Muscle layer of duodenum (tissue), 2 donors: ENCODE results near the gene GCHFR.

Experiments used
- H3K27ac ChIP-seq: one replicate; pipeline ENCODE4 v1.7.0; 2013; ENCODE audit warnings: mild to moderate bottlenecking, low read length
- H3K27me3 ChIP-seq: one replicate; pipeline ENCODE4 v1.7.0; 2013; ENCODE audit warnings: low read depth, mild to moderate bottlenecking, control low read depth, low read length
- H3K36me3 ChIP-seq, 2 donors: one replicate each; pipeline ENCODE4 v1.7.0; 2013; ENCODE audit warnings: low read length in 2 of 2, control low read depth in 1 of 2, mild to moderate bottlenecking in 1 of 2; ENCODE audit not compliant: insufficient read depth in 2 of 2, control insufficient read depth in 1 of 2
- H3K4me1 ChIP-seq, 2 donors: one replicate each; pipeline ENCODE4 v1.7.0; 2013; ENCODE audit warnings: low read length in 2 of 2, mild to moderate bottlenecking in 2 of 2, control low read depth in 1 of 2, moderate library complexity in 1 of 2; ENCODE audit not compliant: insufficient read depth in 2 of 2, control insufficient read depth in 1 of 2
- H3K4me3 ChIP-seq, 2 donors: one replicate each; pipeline ENCODE4 v1.7.0; 2013; ENCODE audit warnings: low read length in 2 of 2, low read depth in 1 of 2, mild to moderate bottlenecking in 1 of 2
- H3K9me3 ChIP-seq, 2 donors: one replicate each; pipeline ENCODE4 v1.7.0; 2013; ENCODE audit warnings: low read length in 2 of 2, control low read depth in 1 of 2, mild to moderate bottlenecking in 1 of 2; ENCODE audit not compliant: control insufficient read depth in 1 of 2
- donor health status: healthy.

GCHFR gene

GRCh38 chr15:40769274-40770146 is 5.6 kb downstream of the GCHFR start, which contains the start of gene C15orf62:
TSS of gene C15orf62 (plus strand) at chr15:40769980. CDS start at chr15:40770496, 516 bp downstream.
- Histone ChIP-seq H3K4me1 (peaks cover 0 to 4% of the 10 kb centered on the region in 2 donors), H3K4me3 (no peak within 1 kb of the TSS), H3K27ac (peak within 1 kb of the TSS; percentile 45), H3K36me3 (peaks cover 14 to 55% of the 10 kb centered on the region in 2 donors), H3K27me3 (no peaks in the 10 kb centered on the region), H3K9me3 (no peaks in the 10 kb centered on the region)

- Histone ChIP-seq H3K4me1 (no peaks in the 10 kb centered on the region), H3K27me3 (no peaks in the 10 kb centered on the region), H3K27ac (peak overlapping the region; percentile 45), H3K9me3 (no peaks in the 10 kb centered on the region), H3K4me3 (no peak overlapping the region), H3K36me3 (peaks cover 21 to 62% of the 10 kb centered on the region in 2 donors)
These were observed 6.4 kb downstream of the GCHFR start for GRCh38 chr15:40770147-40770721.

- Histone ChIP-seq H3K27me3 (no peaks in the 10 kb centered on the region), H3K9me3 (no peaks in the 10 kb centered on the region), H3K4me1 (no peaks in the 10 kb centered on the region), H3K36me3 (peaks cover 30 to 72% of the 10 kb centered on the region in 2 donors), H3K4me3 (no peak overlapping the region), H3K27ac (no peak overlapping the region)
These were observed 7.4 kb downstream of the GCHFR start for GRCh38 chr15:40771242-40771641.

- H3K36me3 ChIP-seq: peaks cover 37 to 79% of the 10 kb centered on the region in 2 donors
- H3K27me3 ChIP-seq: no peaks in the 10 kb centered on the region
- no peak overlapping the region for H3K27ac ChIP-seq
- no peaks in the 10 kb centered on the region for H3K9me3 ChIP-seq
- no peak overlapping the region for H3K4me3 ChIP-seq
- no peaks in the 10 kb centered on the region for H3K4me1 ChIP-seq
These were observed 8.1 kb downstream of the GCHFR start for GRCh38 chr15:40772014-40772413.

- Histone ChIP-seq H3K4me1 (no peaks in the 10 kb centered on the region), H3K9me3 (no peaks in the 10 kb centered on the region), H3K4me3 (no peak overlapping the region), H3K27me3 (no peaks in the 10 kb centered on the region), H3K36me3 (peaks cover 41 to 73% of the 10 kb centered on the region in 2 donors), H3K27ac (no peak overlapping the region)
These were observed 9.6 kb downstream of the GCHFR start for GRCh38 chr15:40773496-40773895.

GRCh38 chr15:40773902-40774301 is 10.0 kb downstream of the GCHFR start:
- H3K27ac ChIP-seq: no peak overlapping the region
- no peaks in the 10 kb centered on the region for H3K27me3 ChIP-seq
- H3K4me3 ChIP-seq: no peak overlapping the region
- no peaks in the 10 kb centered on the region for H3K9me3 ChIP-seq
- peaks cover 41 to 74% of the 10 kb centered on the region in 2 donors for H3K36me3 ChIP-seq
- no peaks in the 10 kb centered on the region for H3K4me1 ChIP-seq

- H3K4me3 ChIP-seq: no peak overlapping the region
- no peaks in the 10 kb centered on the region for H3K4me1 ChIP-seq
- H3K9me3 ChIP-seq: no peaks in the 10 kb centered on the region
- H3K27me3 ChIP-seq: no peaks in the 10 kb centered on the region
- no peak overlapping the region for H3K27ac ChIP-seq
- peaks cover 52 to 83% of the 10 kb centered on the region in 2 donors for H3K36me3 ChIP-seq
These were observed 11.1 kb downstream of the GCHFR start for GRCh38 chr15:40775007-40775406.

- no peaks in the 10 kb centered on the region for H3K4me1 ChIP-seq
- H3K27ac ChIP-seq: no peak overlapping the region
- H3K36me3 ChIP-seq: peaks cover 52 to 79% of the 10 kb centered on the region in 2 donors
- H3K27me3 ChIP-seq: no peaks in the 10 kb centered on the region
- H3K9me3 ChIP-seq: no peaks in the 10 kb centered on the region
- no peak overlapping the region for H3K4me3 ChIP-seq
These were observed 12.1 kb downstream of the GCHFR start for GRCh38 chr15:40775740-40776536.

GRCh38 chr15:40776537-40777141 is 12.8 kb downstream of the GCHFR start:
- Histone ChIP-seq H3K4me3 (no peak overlapping the region), H3K27ac (no peak overlapping the region), H3K9me3 (no peaks in the 10 kb centered on the region), H3K27me3 (no peaks in the 10 kb centered on the region), H3K4me1 (no peaks in the 10 kb centered on the region), H3K36me3 (peaks cover 52 to 73% of the 10 kb centered on the region in 2 donors)

- H3K27me3 ChIP-seq: no peaks in the 10 kb centered on the region
- H3K4me3 ChIP-seq: no peak overlapping the region
- no peak overlapping the region for H3K27ac ChIP-seq
- H3K36me3 ChIP-seq: peaks cover 13 to 16% of the 10 kb centered on the region in 2 donors
- H3K9me3 ChIP-seq: no peaks in the 10 kb centered on the region
- H3K4me1 ChIP-seq: peaks cover 5 to 6% of the 10 kb centered on the region in 2 donors
These were observed 18.9 kb downstream of the GCHFR start for GRCh38 chr15:40782609-40783227.
